A204.1 (cell line): ENCODE data around the gene SIRT3.
"Not testable (repeated sequence)": the region's sequence is repeated elsewhere in the genome, so short reads cannot be mapped to it uniquely, and the experiment has no call there.

Source experiments
- FAIRE-seq: peaks from 2 replicates; lab custom pipeline; 2012; peaks lifted over from hg19 to GRCh38; lab: Jason Lieb, UNC

The SIRT3 gene

DNA sequence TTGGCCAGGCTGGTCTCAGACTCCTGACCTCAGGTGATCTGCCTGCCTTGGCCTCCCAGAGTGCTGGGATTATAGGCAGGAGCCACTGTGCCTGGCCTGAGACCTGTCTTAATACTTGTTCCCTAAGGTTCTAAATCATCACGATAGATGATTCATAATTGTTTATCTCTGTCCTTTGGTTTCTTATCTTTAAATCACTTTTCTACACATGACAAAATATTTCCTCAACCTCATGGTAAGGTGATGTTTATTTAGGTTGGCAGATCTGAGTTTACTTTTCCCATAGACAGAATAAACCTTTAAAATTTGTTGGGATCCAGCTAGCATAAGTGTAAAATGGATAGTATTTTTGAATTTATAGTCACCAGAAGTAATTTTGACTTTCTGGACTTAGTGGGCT is 4.2 kb upstream of the SIRT3 start:
- FAIRE-seq = no peak

GRCh38 chr11:238346-238745 is 2.2 kb upstream of the SIRT3 start:
- not testable (repeated sequence) for FAIRE-seq

GRCh38 chr11:236774-237767 is 929 bp upstream of the SIRT3 start, which contains the start of gene PSMD13:
Gene PSMD13, plus strand, starts transcription at chr11:236976. Its CDS starts 74 bp downstream, at chr11:237050.
- no peak for FAIRE-seq

DNA sequence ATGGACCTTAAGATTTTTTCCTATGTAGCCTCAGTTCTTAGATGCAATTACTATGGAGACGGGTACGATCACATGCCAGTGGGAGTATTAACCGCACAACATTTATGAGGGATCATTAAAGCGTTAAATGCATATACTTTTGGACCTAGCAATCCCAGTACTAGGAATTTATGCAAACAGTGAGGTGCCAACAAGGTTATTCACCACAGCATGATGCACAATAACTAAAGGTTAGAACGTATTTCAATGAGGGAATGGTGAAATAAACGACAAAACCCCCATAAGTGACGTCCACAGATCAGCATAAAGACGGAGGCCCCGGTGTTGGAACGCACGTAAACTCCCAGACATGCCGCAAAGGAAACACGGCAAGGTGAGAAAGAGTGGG is 539 bp downstream of the SIRT3 start:
- FAIRE-seq = no peak

GRCh38 chr11:235180-235579 is 962 bp downstream of the SIRT3 start:
- no peak for FAIRE-seq

- no peak for FAIRE-seq
Observed at GRCh38 chr11:232783-233565, 3.2 kb downstream of the SIRT3 start.

DNA sequence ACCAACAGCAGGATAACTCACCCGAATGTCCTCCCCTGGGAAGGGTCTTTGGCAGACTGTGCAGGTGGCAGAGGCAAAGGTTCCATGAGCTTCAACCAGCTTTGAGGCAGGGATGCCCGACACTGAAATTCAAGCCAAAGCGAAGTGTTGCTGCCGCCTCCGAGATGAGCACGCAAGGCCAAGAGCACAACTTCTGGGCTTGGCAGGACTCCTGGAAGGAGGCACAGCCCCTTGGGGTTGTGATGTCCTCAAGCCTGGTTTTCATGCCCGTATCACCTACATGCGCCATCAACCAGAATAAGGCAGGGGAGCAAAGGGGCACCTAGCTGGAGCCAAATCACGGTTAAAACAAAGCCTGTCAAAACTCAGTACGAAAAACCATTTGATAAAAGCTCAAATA is 5.7 kb downstream of the SIRT3 start:
- no peak for FAIRE-seq

- no peak for FAIRE-seq
Observed at GRCh38 chr11:227824-228379, 8.2 kb downstream of the SIRT3 start.

- FAIRE-seq = no peak
Observed at GRCh38 chr11:225734-226453, 10.2 kb downstream of the SIRT3 start.

- FAIRE-seq = no peak
Observed at GRCh38 chr11:224424-224823, 11.7 kb downstream of the SIRT3 start.

- no peak for FAIRE-seq
Observed at GRCh38 chr11:223884-224283, 12.3 kb downstream of the SIRT3 start.

DNA sequence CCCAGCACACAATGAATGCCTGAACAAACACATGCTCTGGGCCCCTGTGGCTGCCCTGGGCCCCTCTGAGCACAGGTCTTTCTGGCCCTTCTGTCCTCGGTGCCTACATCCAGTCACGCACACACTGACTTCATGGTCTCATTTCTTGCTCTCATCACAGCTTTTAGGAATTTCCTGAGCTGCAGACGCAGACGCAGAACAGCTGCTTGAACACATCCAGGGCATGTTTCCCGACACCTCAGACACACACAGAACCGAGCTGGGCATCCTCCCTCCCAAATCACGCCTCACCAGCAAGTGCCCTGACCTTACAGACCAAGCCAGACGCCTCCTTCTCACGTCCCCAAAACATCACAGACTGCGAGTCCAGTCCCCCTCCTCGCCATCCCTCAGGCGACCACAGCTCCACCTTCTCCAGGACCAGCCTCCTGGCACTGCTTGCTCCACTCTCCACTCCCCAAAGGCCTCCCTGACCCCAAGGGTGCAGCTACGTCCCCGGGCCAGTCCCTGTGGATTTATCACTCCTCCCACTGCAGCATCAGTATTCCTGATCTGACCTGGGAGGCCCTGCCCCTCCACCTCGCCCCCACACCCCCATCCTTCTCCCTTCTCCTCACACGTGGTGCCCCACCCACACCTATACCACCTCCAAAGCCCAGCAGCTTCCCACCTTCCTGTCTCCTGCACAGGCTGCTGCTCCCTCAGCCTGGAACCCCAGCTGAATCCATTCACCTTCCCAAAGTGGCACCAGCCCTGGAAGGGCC is 12.9 kb downstream of the SIRT3 start:
- no peak for FAIRE-seq

- FAIRE-seq = no peak
Observed at GRCh38 chr11:221998-222789, 13.9 kb downstream of the SIRT3 start.

GRCh38 chr11:221539-221938 is 14.6 kb downstream of the SIRT3 start:
- FAIRE-seq = no peak

GRCh38 chr11:220641-221215 is 15.4 kb downstream of the SIRT3 start:
- FAIRE-seq = not testable (repeated sequence)

- FAIRE-seq = no peak
Observed at GRCh38 chr11:218815-219593, 17.1 kb downstream of the SIRT3 start.

- no peak for FAIRE-seq
Observed at GRCh38 chr11:217704-218103, 18.4 kb downstream of the SIRT3 start.

DNA sequence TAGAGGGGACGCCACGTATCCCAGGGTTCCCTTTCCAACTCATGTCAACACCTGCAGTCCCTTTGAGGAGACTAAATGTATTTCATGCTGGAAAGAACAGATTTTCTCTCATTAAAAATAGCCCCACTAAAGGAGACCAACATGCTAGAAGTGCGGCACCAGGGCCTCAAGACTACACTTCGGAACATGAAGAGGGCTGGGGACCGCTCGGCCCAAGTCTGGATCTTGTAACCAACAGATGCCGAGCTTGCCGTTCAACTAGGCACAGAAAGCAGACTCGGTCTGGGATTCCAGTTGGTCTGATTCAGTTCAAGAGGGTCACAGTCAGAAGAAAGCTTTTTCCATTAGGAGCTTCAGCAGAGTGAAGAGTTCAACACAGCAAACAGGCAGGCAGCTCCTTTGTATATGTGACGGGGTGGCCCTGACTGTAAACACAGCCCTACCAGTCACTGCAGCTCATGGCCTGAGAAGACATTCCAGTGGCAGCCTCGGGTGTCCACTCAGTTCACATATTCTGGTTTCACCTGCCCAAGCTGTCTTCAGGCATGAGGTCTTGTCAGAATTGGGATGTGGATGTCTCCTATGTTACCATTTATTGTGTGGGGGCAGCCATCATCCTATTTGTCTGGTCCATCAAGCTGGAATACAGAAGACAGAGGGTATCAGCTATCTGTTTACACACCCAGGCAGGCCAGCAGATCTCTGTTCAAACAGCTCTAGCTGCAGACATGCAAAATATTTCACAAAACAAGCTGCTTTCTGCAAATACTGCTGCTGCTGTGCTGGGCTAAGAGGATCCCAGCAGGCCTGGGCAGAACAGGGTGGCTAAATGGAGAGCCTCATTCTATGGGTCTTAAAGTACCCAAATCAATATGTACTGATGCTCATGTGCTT is 19.8 kb downstream of the SIRT3 start:
- FAIRE-seq = no peak
